KOPT-K1 (cell line): ENCODE measurements around the gene IL19.

ENCODE experiments used
- H3K27ac ChIP-seq: fragments of 200-600 bp; sonication (generic); 2 replicates; pipeline ENCODE4 v1.5.1; 2016; ENCODE audit warnings: antibody characterized with exemption, mild to moderate bottlenecking, low read depth, low read length; ENCODE audit not compliant: poor library complexity, severe bottlenecking
- H3K36me3 ChIP-seq: fragments of 200-600 bp; sonication (generic); 2 replicates; pipeline ENCODE4 v1.5.1; 2017; ENCODE audit warnings: antibody characterized with exemption, mild to moderate bottlenecking, low read length, moderate library complexity; ENCODE audit not compliant: insufficient read depth
- H3K9me3 ChIP-seq: fragments of 200-600 bp; sonication (generic); 2 replicates; pipeline ENCODE4 v1.5.1; 2017; ENCODE audit warnings: antibody characterized with exemption, low read length, mild to moderate bottlenecking; ENCODE audit not compliant: insufficient read depth, poor library complexity, severe bottlenecking

IL19 gene

DNA sequence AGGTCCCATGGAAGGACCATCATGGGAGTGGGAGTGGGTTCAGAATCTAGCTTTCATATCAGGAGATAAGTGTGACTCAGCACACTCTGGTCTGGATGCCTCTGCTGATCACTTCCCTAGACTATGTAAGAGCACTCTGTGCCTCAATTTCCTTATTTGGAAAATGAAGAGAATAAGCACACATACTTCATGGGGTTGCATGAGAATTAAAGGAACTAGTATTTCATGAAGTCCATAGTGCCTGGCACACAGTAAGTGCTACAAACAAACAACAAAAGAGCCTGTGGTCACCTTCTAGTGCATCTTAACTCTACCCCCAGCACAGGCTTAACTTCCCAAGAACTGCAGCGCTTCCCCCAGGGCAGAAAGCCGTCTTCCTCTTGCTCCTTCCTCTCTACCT lies 85.3 kb downstream of the IL19 start:
- Histone ChIP-seq H3K36me3 (no peaks in the 10 kb centered on the region), H3K27ac (no peak overlapping the region), H3K9me3 (no peaks in the 10 kb centered on the region)

DNA sequence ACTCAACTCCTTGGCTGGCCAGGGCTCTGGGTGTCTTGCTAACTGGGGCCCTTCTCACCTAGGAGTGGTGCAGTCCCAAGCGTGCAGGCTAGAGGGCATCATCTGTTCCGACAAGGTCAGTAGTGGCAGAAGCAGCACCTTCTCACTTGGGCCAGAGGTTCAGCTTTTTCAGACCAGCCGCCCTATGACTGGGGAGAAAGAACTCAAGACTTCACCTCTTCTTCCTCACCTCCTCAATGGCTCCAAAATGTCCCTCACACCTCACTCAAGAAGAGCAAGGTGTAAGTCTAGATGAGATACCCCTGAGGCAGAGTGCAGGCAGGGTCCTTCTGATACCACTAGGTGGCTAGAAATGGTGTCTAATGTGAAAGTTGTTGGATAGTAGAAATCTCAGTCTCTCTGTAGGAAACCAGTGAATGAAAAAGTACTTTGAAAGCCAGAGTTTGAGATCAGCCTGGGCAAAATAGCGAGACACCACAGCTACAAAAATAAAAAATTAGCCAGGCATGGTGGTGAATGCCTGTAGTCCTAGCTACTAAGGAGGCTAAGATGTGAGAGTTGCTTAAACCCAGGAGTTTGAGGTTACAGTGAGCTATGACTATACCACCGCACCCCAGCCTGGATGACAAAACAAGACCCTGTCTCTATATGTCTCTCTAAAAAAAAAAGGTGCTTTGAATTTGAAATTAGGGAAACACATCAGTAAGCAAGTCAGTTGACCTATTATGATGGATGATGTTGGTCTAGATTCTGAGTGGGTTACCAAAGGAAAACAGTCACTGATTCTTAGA lies 86.3 kb downstream of the IL19 start:
- no peaks in the 10 kb centered on the region for H3K9me3 ChIP-seq
- H3K27ac ChIP-seq = no peak overlapping the region
- no peaks in the 10 kb centered on the region for H3K36me3 ChIP-seq

DNA sequence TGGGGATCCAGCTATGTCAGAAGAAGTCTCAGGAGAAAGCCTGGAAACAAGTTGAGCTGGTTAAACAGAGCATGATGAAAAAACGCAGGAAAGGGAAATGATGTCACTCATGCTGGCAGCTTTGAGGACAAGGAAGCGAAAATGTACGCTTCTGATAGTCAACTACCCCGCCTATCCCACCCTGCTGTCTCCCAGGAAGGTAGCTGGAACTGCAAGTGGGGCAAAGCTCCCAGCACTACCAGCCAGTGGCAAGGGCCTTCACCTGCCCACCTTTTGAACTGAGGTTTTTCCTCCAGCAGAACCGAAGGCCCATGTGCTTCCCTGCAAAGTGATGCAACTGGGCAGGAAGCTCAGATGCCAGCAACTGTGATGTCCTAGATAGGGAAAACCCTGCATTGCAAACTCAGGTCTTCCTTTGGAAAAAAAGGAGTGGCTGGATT lies 88.5 kb downstream of the IL19 start:
- Histone ChIP-seq H3K36me3 (no peaks in the 10 kb centered on the region), H3K9me3 (no peaks in the 10 kb centered on the region), H3K27ac (no peak overlapping the region)

DNA sequence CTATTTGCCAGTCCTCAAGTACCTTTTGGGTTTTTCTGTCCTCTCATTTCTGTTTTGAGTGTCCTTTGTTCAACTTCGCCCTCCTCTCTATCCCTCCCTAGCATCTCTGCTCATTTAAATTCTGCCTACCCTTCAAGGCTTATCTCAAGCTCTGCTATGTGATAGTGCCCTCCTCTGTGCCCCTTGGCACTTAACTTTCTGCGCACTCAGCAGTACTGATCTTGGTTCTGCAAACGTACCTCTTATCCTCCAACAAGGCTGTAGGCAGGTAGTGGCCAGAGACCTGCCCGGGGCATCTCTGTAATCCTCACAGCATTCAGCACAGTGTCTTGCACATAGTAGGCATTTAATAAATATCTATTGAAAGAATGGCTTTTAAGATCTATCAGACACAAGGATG lies 89.6 kb downstream of the IL19 start:
- Histone ChIP-seq H3K36me3 (no peaks in the 10 kb centered on the region), H3K27ac (no peak overlapping the region), H3K9me3 (no peaks in the 10 kb centered on the region)

DNA sequence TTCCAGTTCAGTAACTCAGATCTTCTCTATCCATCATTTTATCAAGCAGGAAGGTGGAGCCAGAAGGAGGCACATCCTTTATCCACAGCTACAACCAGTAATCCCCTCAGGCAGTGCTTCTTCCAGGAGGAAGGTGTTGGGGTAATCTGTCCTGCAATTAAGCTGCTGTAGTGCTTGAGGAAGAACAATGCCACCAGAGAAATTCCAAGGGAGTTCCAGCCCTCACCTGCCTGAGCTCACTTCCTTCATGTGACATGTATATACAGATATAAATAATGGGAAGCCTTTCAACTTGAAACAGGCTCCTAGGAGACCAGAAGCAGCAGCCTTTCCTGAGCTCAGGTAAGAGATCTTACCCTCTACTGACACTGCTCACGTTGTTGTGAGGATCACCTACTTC lies 92.7 kb downstream of the IL19 start:
- no peak overlapping the region for H3K27ac ChIP-seq
- no peaks in the 10 kb centered on the region for H3K36me3 ChIP-seq
- H3K9me3 ChIP-seq = no peaks in the 10 kb centered on the region

DNA sequence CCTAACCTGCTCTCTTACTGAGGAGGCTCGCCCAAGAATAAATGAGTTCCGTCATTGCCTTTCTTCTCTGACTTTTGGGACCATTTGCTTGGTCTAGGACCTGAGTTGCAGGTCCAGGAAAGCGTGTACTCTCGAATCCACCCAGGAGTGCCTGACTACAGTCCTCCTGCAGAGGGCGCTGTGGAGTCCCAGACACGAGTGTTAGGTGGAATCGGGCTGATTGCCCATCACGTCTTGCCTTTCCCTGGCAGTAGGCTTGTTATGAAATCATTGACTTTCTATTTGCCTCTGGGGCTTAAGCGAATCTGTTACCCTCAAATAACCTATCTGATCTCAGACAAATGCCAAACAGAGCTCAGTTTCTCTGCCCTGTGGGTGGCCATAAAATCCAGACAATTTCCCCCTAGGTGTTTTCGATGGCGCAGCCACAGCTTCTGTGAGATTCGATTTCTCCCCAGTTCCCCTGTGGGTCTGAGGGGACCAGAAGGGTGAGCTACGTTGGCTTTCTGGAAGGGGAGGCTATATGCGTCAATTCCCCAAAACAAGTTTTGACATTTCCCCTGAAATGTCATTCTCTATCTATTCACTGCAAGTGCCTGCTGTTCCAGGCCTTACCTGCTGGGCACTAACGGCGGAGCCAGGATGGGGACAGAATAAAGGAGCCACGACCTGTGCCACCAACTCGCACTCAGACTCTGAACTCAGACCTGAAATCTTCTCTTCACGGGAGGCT lies 94.5 kb downstream of the IL19 start, which contains the start of gene IL20:
IL20 (plus strand) TSS at position 685 of the 733 bp plus-strand sequence. CDS start 230 bp downstream, outside the sequence.
- no peaks in the 10 kb centered on the region for H3K36me3 ChIP-seq

DNA sequence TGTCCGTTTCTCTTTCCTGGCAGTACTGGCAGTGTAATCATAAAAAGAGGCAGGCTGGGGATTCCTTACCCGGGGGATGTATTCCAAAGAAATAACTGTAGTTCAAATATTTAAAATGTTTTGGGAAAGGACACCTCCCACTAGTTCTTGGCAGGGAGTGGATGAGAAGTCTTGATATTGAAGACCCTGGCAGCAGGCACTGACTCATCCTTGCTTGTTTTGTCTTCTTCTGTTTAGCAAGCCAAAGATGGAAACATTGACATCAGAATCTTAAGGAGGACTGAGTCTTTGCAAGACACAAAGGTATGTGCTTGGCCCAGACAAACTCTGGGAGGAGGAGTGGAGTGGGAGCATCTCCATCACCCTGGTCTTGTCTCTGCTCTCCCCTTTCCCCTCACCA lies 95.5 kb downstream of the IL19 start:
- H3K36me3 ChIP-seq = no peaks in the 10 kb centered on the region
- no peak overlapping the region for H3K27ac ChIP-seq
- H3K9me3 ChIP-seq = no peaks in the 10 kb centered on the region

More for the DNA sequence above, 94.5 kb downstream of the IL19 start, which contains the start of gene IL20:
- no peaks in the 10 kb centered on the region for H3K9me3 ChIP-seq
- H3K27ac ChIP-seq = no peak within 1 kb of the TSS

DNA sequence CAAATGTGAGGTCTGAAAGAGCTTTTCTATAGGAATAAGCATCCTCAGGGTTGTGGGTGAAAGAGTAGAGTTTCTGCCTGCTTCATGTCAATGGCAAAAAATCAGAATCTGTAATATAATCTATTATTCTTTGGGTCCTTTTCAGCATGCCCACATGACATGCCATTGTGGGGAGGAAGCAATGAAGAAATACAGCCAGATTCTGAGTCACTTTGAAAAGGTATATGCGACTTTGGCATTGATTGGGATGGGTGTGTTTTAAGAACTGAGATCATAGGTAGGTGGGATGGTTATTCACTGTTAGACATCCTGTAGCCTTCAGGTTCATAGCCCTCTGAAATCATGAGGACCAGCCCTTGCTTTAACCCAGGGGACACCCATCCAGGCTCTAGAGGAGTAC lies 96.7 kb downstream of the IL19 start:
- no peak overlapping the region for H3K27ac ChIP-seq
- no peaks in the 10 kb centered on the region for H3K36me3 ChIP-seq
- H3K9me3 ChIP-seq = peaks cover 2% of the 10 kb centered on the region

DNA sequence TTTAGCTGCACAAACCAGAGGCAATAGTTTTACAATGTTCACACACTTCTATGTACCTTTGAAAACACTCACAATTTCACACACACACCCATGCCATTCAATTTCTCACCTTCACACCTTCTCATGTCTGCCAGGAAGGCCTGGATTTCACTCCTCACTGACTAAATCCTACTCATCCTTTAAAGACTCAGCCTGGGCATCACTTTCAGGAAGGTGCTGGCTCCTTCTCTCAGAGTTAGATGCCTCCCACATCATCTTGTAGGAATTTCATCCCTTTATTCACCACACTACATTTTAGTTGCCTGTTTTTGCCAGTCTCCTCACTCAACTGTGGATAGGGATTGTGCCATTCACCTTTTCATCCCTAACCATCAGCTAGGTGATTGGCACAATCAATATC lies 97.1 kb downstream of the IL19 start:
- Histone ChIP-seq H3K9me3 (peaks cover 4% of the 10 kb centered on the region), H3K36me3 (no peaks in the 10 kb centered on the region), H3K27ac (no peak overlapping the region)

DNA sequence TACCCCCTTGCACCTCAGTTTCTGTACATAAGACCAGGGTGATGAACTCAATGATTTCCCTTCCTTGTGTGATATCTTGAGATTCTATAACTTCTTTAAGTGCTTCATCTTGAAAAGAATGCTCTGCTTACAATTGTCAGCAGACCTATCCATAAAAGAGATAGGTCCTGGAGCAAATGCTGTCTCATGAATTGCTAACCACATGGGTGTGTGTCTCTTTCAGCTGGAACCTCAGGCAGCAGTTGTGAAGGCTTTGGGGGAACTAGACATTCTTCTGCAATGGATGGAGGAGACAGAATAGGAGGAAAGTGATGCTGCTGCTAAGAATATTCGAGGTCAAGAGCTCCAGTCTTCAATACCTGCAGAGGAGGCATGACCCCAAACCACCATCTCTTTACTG lies 97.7 kb downstream of the IL19 start:
- Histone ChIP-seq H3K9me3 (peaks cover 4% of the 10 kb centered on the region), H3K36me3 (no peaks in the 10 kb centered on the region), H3K27ac (no peak overlapping the region)

DNA sequence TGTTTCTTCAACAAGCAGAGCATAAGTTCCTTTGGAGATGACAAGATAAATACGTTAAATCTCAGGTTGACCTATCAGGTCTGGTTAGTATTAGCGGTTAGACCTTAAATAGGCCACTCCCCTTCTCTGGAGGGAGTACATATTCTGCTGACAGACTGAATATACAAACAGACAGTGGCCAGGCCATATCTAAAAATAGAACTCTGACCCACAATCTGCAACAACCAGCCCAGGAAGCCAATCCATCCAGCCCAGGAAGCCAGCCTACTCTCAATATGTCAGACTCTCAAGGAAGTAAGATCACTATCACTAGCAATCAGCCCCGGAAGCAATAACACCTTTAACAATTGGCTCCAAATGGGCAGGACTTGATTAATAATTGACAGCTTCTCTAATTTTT lies 101.6 kb downstream of the IL19 start:
- H3K9me3 ChIP-seq = peaks cover 14% of the 10 kb centered on the region
- H3K27ac ChIP-seq = no peak overlapping the region
- no peaks in the 10 kb centered on the region for H3K36me3 ChIP-seq

DNA sequence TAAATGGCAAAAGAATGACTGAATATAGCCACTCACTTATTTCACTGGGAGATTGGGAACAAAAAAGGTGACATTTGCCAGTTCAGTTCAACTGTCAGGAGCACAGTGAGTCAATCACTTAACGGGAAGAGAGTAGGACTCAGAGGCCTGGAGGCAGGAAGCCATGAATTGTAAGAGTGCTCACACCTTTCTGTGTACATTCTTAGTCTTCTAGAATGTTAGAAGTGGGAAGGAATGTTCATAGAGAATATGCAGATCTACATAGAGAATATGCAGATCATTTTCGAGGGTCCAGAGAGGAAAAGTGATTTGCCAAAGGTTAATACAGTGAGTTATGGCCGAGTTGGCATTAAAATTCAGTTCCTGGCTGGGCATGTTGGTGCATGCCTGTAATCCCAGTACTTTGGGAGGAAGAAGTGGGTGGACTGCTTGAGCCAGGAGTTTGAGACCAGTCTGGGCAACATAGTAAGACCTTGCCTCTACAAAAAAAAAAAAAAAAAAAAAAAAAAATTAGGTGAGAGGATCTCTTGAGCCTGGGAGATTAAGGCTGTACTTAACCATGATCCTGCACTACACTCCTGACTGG lies 103.1 kb downstream of the IL19 start:
- H3K9me3 ChIP-seq = peaks cover 25% of the 10 kb centered on the region
- no peak overlapping the region for H3K27ac ChIP-seq
- no peaks in the 10 kb centered on the region for H3K36me3 ChIP-seq

DNA sequence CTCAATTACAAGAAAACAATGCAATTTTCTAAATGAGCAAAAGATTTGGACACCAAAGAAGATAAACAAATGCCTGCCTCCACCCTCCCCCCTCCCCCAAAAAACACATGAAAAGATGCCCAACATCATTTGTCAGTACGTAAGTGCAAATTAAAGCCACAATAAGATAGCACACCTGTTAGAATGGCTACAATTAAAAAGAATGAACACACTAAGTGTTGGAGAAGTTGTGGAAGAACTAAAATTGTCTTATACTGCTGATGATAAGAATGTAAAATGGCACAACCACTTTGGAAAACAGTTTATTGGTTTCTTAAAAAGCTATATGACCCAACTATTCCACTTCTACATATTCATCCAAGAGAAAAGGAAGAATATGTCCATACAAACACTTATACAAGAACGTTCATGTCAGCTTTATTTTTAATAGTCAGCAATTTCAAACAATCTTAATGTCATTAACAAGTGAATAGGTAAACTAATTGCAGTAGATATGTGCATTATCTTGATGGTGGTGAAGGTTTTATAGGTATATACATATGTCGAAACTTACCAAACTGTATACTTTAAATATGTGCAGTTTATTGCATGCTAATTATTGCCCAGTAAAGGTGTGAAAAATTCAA lies 105.3 kb downstream of the IL19 start:
- Histone ChIP-seq H3K27ac (no peak overlapping the region), H3K9me3 (peaks cover 32% of the 10 kb centered on the region), H3K36me3 (no peaks in the 10 kb centered on the region)

DNA sequence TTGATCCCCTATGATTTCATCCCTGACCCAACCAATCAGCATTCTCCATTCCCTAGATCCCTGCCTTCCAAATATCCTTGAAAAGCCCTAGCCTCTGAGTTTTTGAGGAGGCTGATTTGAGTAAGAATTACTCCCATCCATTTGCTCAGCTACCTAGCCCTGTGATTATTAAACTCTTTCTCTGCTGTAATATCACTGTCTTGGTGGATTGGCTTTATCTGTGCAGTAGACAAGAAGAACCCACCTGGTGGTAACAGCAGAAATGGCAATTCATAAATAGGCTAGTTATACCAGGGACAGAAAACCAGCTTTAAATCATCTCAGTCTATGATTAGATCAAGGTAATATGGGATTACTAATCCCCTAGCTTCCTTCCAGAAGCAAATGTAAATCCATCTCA lies 107.9 kb downstream of the IL19 start:
- H3K36me3 ChIP-seq = no peaks in the 10 kb centered on the region
- peaks cover 27% of the 10 kb centered on the region for H3K9me3 ChIP-seq
- H3K27ac ChIP-seq = no peak overlapping the region

DNA sequence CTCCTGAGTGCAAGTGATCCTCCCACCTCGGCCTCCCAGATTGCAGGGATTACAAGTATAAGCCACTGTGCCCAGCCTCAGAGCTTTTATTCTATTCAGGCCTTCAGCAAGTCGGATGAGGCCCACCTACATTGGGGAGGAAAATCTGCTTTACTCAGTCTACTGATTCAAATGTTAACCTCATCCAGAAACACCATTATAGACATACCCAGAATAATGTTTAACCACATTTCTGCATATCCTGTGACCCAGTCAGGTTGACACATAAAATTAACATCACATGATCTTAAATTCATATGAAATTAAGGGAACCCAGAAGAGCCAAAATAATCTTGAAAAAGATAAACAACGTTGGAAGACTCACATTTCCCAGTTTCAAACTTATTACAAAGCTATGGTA lies 109.7 kb downstream of the IL19 start:
- peaks cover 27% of the 10 kb centered on the region for H3K9me3 ChIP-seq
- no peaks in the 10 kb centered on the region for H3K36me3 ChIP-seq
- no peak overlapping the region for H3K27ac ChIP-seq
